ENCODE results near the gene CYP24A1. TPM values are rescaled to one million over a fixed set of nuclear protein-coding genes. Genes with fewer than 3 reads are reported as not detected.

CYP24A1 gene
- total and polyA plus RNA-seq, 2 of the 13 experiments (the other 11 are each of a cell fraction or from before 2014, with no cell fraction given): 9.4 to 32.7 TPM

DNA sequence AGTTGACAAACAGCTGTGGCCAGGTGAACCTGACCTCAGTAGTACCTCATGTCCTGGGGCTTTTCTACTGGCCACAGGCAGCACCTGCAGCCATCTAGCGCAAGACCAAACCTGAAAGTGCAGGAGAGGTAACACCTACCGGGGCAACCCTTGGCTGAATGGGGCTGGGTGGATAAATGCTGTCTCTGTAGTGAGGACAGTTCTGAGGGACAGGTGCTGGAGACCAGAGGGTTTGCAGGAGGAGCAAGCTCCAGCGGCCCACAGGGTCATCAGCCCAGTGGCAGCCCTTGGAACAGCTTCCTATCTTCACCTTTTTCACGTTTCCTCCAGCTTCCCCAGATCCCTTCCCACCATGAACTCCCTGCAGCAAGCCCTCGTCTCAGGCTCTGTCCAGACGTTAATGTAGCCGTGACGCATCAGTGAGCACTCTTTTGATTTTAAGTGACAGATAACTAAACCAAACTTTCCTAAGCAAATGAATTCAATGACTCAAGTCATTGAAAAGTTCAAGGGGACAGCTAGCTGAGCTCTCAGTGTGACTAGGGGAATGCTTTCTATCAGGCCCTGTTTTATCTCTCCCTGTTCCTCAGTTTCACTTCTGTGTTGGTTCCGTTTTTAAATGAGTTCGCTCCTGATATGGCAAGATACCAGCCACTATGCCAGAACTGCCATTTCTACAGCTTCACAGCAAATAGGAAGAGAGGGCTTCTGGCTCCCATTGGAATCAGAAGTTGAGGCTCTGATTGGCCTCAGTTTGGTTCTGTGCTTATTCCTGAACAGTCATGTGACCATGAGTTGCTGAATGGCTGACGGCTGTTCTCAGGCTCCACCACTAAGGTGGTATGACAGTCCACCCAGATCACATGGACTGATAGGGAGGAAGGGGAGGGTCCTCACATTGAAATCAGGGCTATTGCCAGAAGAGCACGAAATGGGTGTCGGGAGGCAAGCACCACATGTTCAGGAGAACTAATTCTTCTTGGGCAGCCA, 22.0 kb upstream of the CYP24A1 start (continued):
- no peak for TF ChIP-seq ZFP37 (CRISPR knock-in tag; IDR thresholded peaks at IDR 0.05; ENCODE audit: borderline replicate concordance)
- TF ChIP-seq MTA1 (CRISPR knock-in tag; IDR thresholded peaks at IDR 0.05; ENCODE audit: borderline replicate concordance): peak; percentile 27; the same call in 1 of the 2 replicates
- peak; percentile 28 for TF ChIP-seq UBTF (CRISPR knock-in tag; IDR thresholded peaks at IDR 0.05)
- 0 out of 2 replicates have a peak, but pooled peaks have one; percentile 13 for TF ChIP-seq ZNF629 (CRISPR knock-in tag; conservative IDR thresholded peaks at IDR 0.05)
- TF ChIP-seq XRCC5 (optimal IDR thresholded peaks at IDR 0.05; ENCODE audit: low read length): peak; percentile 28
- TF ChIP-seq TRIM24 (CRISPR knock-in tag; IDR thresholded peaks at IDR 0.05): no peak
- TF ChIP-seq RAD51 (IDR thresholded peaks at IDR 0.05; ENCODE audit: borderline replicate concordance): peak; percentile 43; the same call in 1 of the 2 replicates
- TF ChIP-seq ZNF709 (CRISPR knock-in tag; IDR thresholded peaks at IDR 0.05): no peak
- TF ChIP-seq ZSCAN5A (CRISPR knock-in tag; IDR thresholded peaks at IDR 0.05; ENCODE audit: borderline replicate concordance): no peak
- peak; percentile 12 for TF ChIP-seq CBX1 (IDR thresholded peaks at IDR 0.05; ENCODE audit: low read depth)
- no peak for TF ChIP-seq MEF2D (CRISPR knock-in tag; IDR thresholded peaks at IDR 0.05)
